IMR-90 (cell line): ENCODE results near the gene STXBP2. TPM values are rescaled to one million over a fixed set of nuclear protein-coding genes. Genes with fewer than 3 reads are reported as not detected.

Experiments used
- ATAC-seq: fragments of 200-7000 bp; cut with Tn5 transposase; 2 replicates; pipeline ENCODE4 v1.9.1; 2020; ENCODE audit warnings: low read depth, mild to moderate bottlenecking, moderate library complexity
- BruUV-seq: library from RNA; stranded (reverse); fragments of 400-500 nt; replicated peaks from 2 replicates; lab custom pipeline; 2021; lab: Mats Ljungman, UMichigan
- CTCF ChIA-PET: fragments of 300-600 bp; formaldehyde crosslinking; extraction: SDS; loops from one replicate; lab custom pipeline; 2021; ENCODE audit warnings: antibody characterized with exemption; lab: Yijun Ruan, JAX
- POLR2A ChIA-PET: fragments of 300-600 bp; sonication (Branson Sonifier 250); formaldehyde crosslinking; loops from one replicate; lab custom pipeline; 2022; ENCODE audit warnings: antibody characterized with exemption; ENCODE audit not compliant: unreplicated experiment; lab: Charles Lee
- DNase-seq: peaks from one replicate; pipeline ENCODE4 v3.0.0; 2013
- H2AFZ ChIP-seq: replicated peaks from 2 replicates; pipeline ENCODE3; 2013; ENCODE audit warnings: low read length, mild to moderate bottlenecking; ENCODE audit not compliant: poor library complexity
- H2AK5ac ChIP-seq: 2 replicates; pipeline ENCODE4 v1.6.1; 2013; ENCODE audit warnings: low read depth, low read length, inconsistent platforms
- H2AK9ac ChIP-seq: replicated peaks from 2 replicates; pipeline ENCODE3; 2013; ENCODE audit warnings: mild to moderate bottlenecking, low read depth, low read length, moderate library complexity; ENCODE audit not compliant: poor library complexity
- H2BK120ac ChIP-seq: 2 replicates; pipeline ENCODE4 v1.6.1; 2013; ENCODE audit warnings: low read depth, low read length, inconsistent platforms
- H2BK15ac ChIP-seq: 3 replicates; pipeline ENCODE4 v1.6.1; 2013; ENCODE audit warnings: low read depth, low read length, inconsistent platforms
- H2BK20ac ChIP-seq: 2 replicates; pipeline ENCODE4 v1.6.1; 2013; ENCODE audit warnings: low read depth, mild to moderate bottlenecking, inconsistent platforms, low read length, moderate library complexity
- H2BK5ac ChIP-seq: 2 replicates; pipeline ENCODE4 v1.6.1; 2013; ENCODE audit warnings: mild to moderate bottlenecking, low read depth, low read length, inconsistent platforms; ENCODE audit not compliant: poor library complexity, severe bottlenecking
- H3K14ac ChIP-seq: replicated peaks from 2 replicates; pipeline ENCODE4 v1.6.1; 2013; ENCODE audit warnings: low read depth, low read length, inconsistent platforms
- H3K18ac ChIP-seq: 2 replicates; pipeline ENCODE4 v1.6.1; 2013; ENCODE audit warnings: low read depth, low read length, control low read depth
- H3K23ac ChIP-seq: 2 replicates; pipeline ENCODE4 v1.6.1; 2013; ENCODE audit warnings: low read depth, low read length, inconsistent platforms
- H3K27ac ChIP-seq: 2 replicates; pipeline ENCODE4 v1.5.1; 2013; ENCODE audit warnings: mild to moderate bottlenecking, control low read depth, low read length; ENCODE audit not compliant: insufficient read depth
- H3K27me3 ChIP-seq: 2 replicates; pipeline ENCODE4 v1.6.1; 2013; ENCODE audit warnings: low read length; ENCODE audit not compliant: control insufficient read depth, insufficient read depth
- H3K36me3 ChIP-seq: 2 replicates; pipeline ENCODE4 v1.6.1; 2013; ENCODE audit warnings: low read length, mixed read lengths; ENCODE audit not compliant: control insufficient read depth, insufficient read depth
- H3K4ac ChIP-seq: 2 replicates; pipeline ENCODE4 v1.6.1; 2013; ENCODE audit warnings: low read depth, low read length, inconsistent platforms
- H3K4me1 ChIP-seq: 2 replicates; pipeline ENCODE4 v1.6.1; 2013; ENCODE audit warnings: low read length, mixed read lengths; ENCODE audit not compliant: control insufficient read depth, insufficient read depth
- H3K4me2 ChIP-seq: 2 replicates; pipeline ENCODE4 v1.6.1; 2013; ENCODE audit warnings: low read depth, mild to moderate bottlenecking, control low read depth, low read length, moderate library complexity
- H3K4me3 ChIP-seq: 2 replicates; pipeline ENCODE4 v1.5.1; 2013; ENCODE audit warnings: low read depth, mild to moderate bottlenecking, control low read depth, low read length, moderate library complexity; ENCODE audit not compliant: insufficient read depth
- H3K56ac ChIP-seq: 2 replicates; pipeline ENCODE4 v1.6.1; 2013; ENCODE audit warnings: low read length, inconsistent platforms; ENCODE audit not compliant: insufficient read depth; ENCODE audit errors: extremely low read depth
- H3K79me1 ChIP-seq, 2 experiments: 2 replicates each; pipeline ENCODE4 v1.6.1; 2013; ENCODE audit warnings: low read length in 2 of 2, inconsistent platforms in 1 of 2, low read depth in 1 of 2
- H3K9ac ChIP-seq: 2 replicates; pipeline ENCODE4 v1.6.1; 2013; ENCODE audit warnings: low read depth, low read length, control low read depth
- H3K9me1 ChIP-seq: 2 replicates; pipeline ENCODE4 v1.6.1; 2013; ENCODE audit warnings: low read length, inconsistent platforms; ENCODE audit not compliant: insufficient read depth
- H3K9me3 ChIP-seq: 2 replicates; pipeline ENCODE4 v1.6.1; 2013; ENCODE audit warnings: low read length; ENCODE audit not compliant: control insufficient read depth, insufficient read depth
- H4K20me1 ChIP-seq: 2 replicates; pipeline ENCODE4 v1.6.1; 2013; ENCODE audit warnings: low read length, inconsistent platforms; ENCODE audit not compliant: insufficient read depth
- H4K5ac ChIP-seq: 2 replicates; pipeline ENCODE4 v1.6.1; 2013; ENCODE audit warnings: mild to moderate bottlenecking, low read depth, low read length, control low read depth
- H4K8ac ChIP-seq, 2 experiments: 2 replicates each; pipeline ENCODE4 v1.6.1; 2013; ENCODE audit warnings: low read depth in 2 of 2, low read length in 2 of 2, control low read depth in 1 of 2, inconsistent platforms in 1 of 2
- H4K91ac ChIP-seq: 2 replicates; pipeline ENCODE4 v1.6.1; 2013; ENCODE audit warnings: low read depth, low read length, inconsistent platforms; ENCODE audit not compliant: insufficient read depth
- BHLHE40 ChIP-seq: fragments of 150-350 bp; IDR thresholded peaks from 2 replicates; pipeline ENCODE4 v1.6.1; 2016; ENCODE audit warnings: mild to moderate bottlenecking, low read depth, low read length
- CEBPB ChIP-seq: IDR thresholded peaks from 2 replicates; pipeline ENCODE4 v1.6.1; 2012; ENCODE audit warnings: low read depth, low read length, improper control_type of control experiment
- NFE2L2 ChIP-seq: fragments of 150-350 bp; IDR thresholded peaks from 2 replicates; pipeline ENCODE4 v1.6.1; 2016; ENCODE audit warnings: low read depth, mild to moderate bottlenecking, low read length
- RAD21 ChIP-seq: IDR thresholded peaks from 2 replicates; pipeline ENCODE4 v1.6.1; 2012; ENCODE audit warnings: low read length, improper control_type of control experiment
- RCOR1 ChIP-seq: IDR thresholded peaks from 2 replicates; pipeline ENCODE4 v1.6.1; 2012; ENCODE audit warnings: mild to moderate bottlenecking, low read length, improper control_type of control experiment; ENCODE audit not compliant: insufficient replicate concordance
- RFX5 ChIP-seq: IDR thresholded peaks from 2 replicates; pipeline ENCODE4 v1.8.0; 2012; ENCODE audit warnings: low read depth, mild to moderate bottlenecking, low read length, moderate library complexity
- SMC3 ChIP-seq: fragments of 150-350 bp; IDR thresholded peaks from 2 replicates; pipeline ENCODE4 v1.6.1; 2016; ENCODE audit warnings: low read depth, mild to moderate bottlenecking, antibody characterized with exemption, low read length, moderate library complexity
- USF2 ChIP-seq: fragments of 150-350 bp; IDR thresholded peaks from 2 replicates; pipeline ENCODE4 v1.6.1; 2017; ENCODE audit warnings: mild to moderate bottlenecking, antibody characterized with exemption, low read length, low read depth
- WGBS, 2 experiments: methylation state at CpG; one replicate each; pipeline versions ENCODE4 v1.1.5 to v1.1.7; 2013; ENCODE audit warnings: missing lambda C conversion rate in 2 of 2; ENCODE audit not compliant: insufficient read length in 1 of 2; ENCODE audit errors: extremely low coverage in 2 of 2; 5-methylcytosine and 5-hydroxymethylcytosine counted together
- dilution Hi-C: fragments of 300-500 bp; cut with HindIII; formaldehyde crosslinking; loops from one replicate; pipeline ENCODE4 v1.14.3; 2018; ENCODE audit warnings: low sequenced_read_pairs; ENCODE audit not compliant: unreplicated experiment
- in situ Hi-C: fragments of 300-500 bp; cut with MboI; formaldehyde crosslinking; loops from 3 replicates; pipeline ENCODE4 v1.14.3; 2019; ENCODE audit warnings: low sequenced_read_pairs, inconsistent platforms, mixed read lengths
- intact Hi-C: fragments of 100-400 bp; cut with micrococcal nuclease; formaldehyde crosslinking; loops from 2 replicates; pipeline ENCODE4 v1.10.0; 2022
- polyA plus RNA-seq, 3 experiments: library from polyadenylated mRNA; depleted of rRNA; stranded (reverse); fragments of >200 nt; gene quantifications; 2 replicates each; pipeline ENCODE4 v1.2.3, GENCODE V29; 2012; ENCODE audit warnings: low replicate concordance in 1 of 3
- total RNA-seq: library from RNA; depleted of rRNA; stranded (reverse); fragments of >200 nt; gene quantifications from 2 replicates; pipeline ENCODE4 v1.2.3, GENCODE V29; 2012
- TF ChIP-seq, protein P1 (sequence below): conservative IDR thresholded peaks from 2 replicates; pipeline ENCODE4 v1.5.1; 2012; ENCODE audit warnings: mild to moderate bottlenecking, low read depth, low read length, improper control_type of control experiment

The STXBP2 gene
- total and polyA plus RNA-seq, 2 of the 4 experiments (the other 2 are of a cell fraction), result 3.9 to 12.6 TPM

GRCh38 chr19:7620442-7621412 lies 16.2 kb upstream of the STXBP2 start (continued):
- TF ChIP-seq SMC3, result no peak

- Histone ChIP-seq H2BK20ac (no peak overlapping the region), H2BK15ac (no peak overlapping the region), H3K27ac (no peak overlapping the region), H3K23ac (no peak overlapping the region), H3K4me3 (no peak overlapping the region), H3K9me3 (no peaks in the 10 kb centered on the region), H3K27me3 (no peaks in the 10 kb centered on the region), H3K14ac (no peak overlapping the region), H4K8ac (no peak overlapping the region), H3K9me1 (no peaks in the 10 kb centered on the region), H3K18ac (no peak overlapping the region), H3K79me1 (peaks cover 3 to 30% of the 10 kb centered on the region in 2 experiments; a peak in 3 of 4 replicates), H2BK5ac (no peak overlapping the region), H4K91ac (no peak overlapping the region), H4K5ac (no peak overlapping the region), H2AK9ac (no peak overlapping the region), H3K36me3 (peaks cover 56% of the 10 kb centered on the region), H3K56ac (no peak overlapping the region), H3K4me1 (peaks cover under 1% of the 10 kb centered on the region; the same call in 1 of the 2 replicates), H2AFZ (no peak overlapping the region), H3K9ac (no peak overlapping the region), H4K20me1 (peaks cover 5% of the 10 kb centered on the region; the same call in 1 of the 2 replicates), H2AK5ac (no peak overlapping the region), H3K4me2 (no peak overlapping the region), H3K4ac (no peak overlapping the region), H2BK120ac (no peak overlapping the region)
- DNase-seq (no peak), ATAC-seq (no peak)
- in situ Hi-C loops, result no loop called here
- dilution Hi-C loops, result no loop called here
- intact Hi-C loops, result no loop called here
- ChIA-PET POLR2A (no interaction called here), CTCF (no interaction called here)
- no TSS peak for BruUV-seq
- WGBS, 2 experiments, result 100% methylated on average over 6 of the region's 16 CpGs; no CpG with 5 or more reads in 1 of the 2 experiments
- TF ChIP-seq SMC3, result no peak
- TF ChIP-seq RFX5, result no peak
- TF ChIP-seq RCOR1, result no peak
- TF ChIP-seq, protein P1, sequence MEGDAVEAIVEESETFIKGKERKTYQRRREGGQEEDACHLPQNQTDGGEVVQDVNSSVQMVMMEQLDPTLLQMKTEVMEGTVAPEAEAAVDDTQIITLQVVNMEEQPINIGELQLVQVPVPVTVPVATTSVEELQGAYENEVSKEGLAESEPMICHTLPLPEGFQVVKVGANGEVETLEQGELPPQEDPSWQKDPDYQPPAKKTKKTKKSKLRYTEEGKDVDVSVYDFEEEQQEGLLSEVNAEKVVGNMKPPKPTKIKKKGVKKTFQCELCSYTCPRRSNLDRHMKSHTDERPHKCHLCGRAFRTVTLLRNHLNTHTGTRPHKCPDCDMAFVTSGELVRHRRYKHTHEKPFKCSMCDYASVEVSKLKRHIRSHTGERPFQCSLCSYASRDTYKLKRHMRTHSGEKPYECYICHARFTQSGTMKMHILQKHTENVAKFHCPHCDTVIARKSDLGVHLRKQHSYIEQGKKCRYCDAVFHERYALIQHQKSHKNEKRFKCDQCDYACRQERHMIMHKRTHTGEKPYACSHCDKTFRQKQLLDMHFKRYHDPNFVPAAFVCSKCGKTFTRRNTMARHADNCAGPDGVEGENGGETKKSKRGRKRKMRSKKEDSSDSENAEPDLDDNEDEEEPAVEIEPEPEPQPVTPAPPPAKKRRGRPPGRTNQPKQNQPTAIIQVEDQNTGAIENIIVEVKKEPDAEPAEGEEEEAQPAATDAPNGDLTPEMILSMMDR, result no peak
- no peak for TF ChIP-seq USF2
- TF ChIP-seq CEBPB, result no peak
- no peak for TF ChIP-seq NFE2L2
- no peak for TF ChIP-seq BHLHE40
- TF ChIP-seq RAD21, result no peak
Observed at GRCh38 chr19:7622933-7623685, 13.8 kb upstream of the STXBP2 start.
